HG03378 (cell line): Measurements from ENCODE around the gene TNP2.

Experiments
- ATAC-seq: cut with Tn5 transposase; IDR thresholded peaks from one replicate; pipeline ENCODE4 v1.9.1; 2021; ENCODE audit warnings: mild to moderate bottlenecking, moderate library complexity; ENCODE audit not compliant: unreplicated experiment

The TNP2 gene

GRCh38 chr16:11258553-11259492, 10.3 kb downstream of the TNP2 start:
- ATAC-seq, result no peak

- no peak for ATAC-seq
These were observed 11.8 kb downstream of the TNP2 start for GRCh38 chr16:11257131-11257938.

GRCh38 chr16:11256661-11257130, 12.4 kb downstream of the TNP2 start:
- no peak for ATAC-seq

GRCh38 chr16:11255737-11256660, 13.1 kb downstream of the TNP2 start, which contains the start of gene SOCS1:
Gene SOCS1, minus strand, starts transcription at chr16:11256204. Its CDS starts 726 bp downstream, at chr16:11255478.
- ATAC-seq, result peak; percentile 41

- no peak for ATAC-seq
These were observed 14.0 kb downstream of the TNP2 start for GRCh38 chr16:11254913-11255736.

GRCh38 chr16:11253995-11254912, 14.9 kb downstream of the TNP2 start:
- no peak for ATAC-seq

GRCh38 chr16:11253009-11253994, 15.8 kb downstream of the TNP2 start:
- ATAC-seq, result no peak

- no peak for ATAC-seq
These were observed 16.6 kb downstream of the TNP2 start for GRCh38 chr16:11252482-11252931.

GRCh38 chr16:11251525-11252481, 17.3 kb downstream of the TNP2 start:
- ATAC-seq, result no peak

GRCh38 chr16:11250786-11251524, 18.2 kb downstream of the TNP2 start:
- no peak for ATAC-seq

- no peak for ATAC-seq
These were observed 18.9 kb downstream of the TNP2 start for GRCh38 chr16:11250091-11250785.

GRCh38 chr16:11249233-11250061, 19.7 kb downstream of the TNP2 start:
- ATAC-seq, result no peak

GRCh38 chr16:11248133-11248532, 21.0 kb downstream of the TNP2 start:
- no peak for ATAC-seq

- no peak for ATAC-seq
These were observed 23.1 kb downstream of the TNP2 start for GRCh38 chr16:11245988-11246387.
